ENCODE data around the gene FRAT2.

Gene FRAT2

GRCh38 chr10:97332591-97333350 lies 1.8 kb downstream of the FRAT2 start:
- peak overlapping the region; percentile 70 for H3K4me3 ChIP-seq (ENCODE audit: low read depth, low read length)
- peak; percentile 44 for TF ChIP-seq CTCF (IDR thresholded peaks at IDR 0.05; ENCODE audit: low read depth, low read length)

DNA sequence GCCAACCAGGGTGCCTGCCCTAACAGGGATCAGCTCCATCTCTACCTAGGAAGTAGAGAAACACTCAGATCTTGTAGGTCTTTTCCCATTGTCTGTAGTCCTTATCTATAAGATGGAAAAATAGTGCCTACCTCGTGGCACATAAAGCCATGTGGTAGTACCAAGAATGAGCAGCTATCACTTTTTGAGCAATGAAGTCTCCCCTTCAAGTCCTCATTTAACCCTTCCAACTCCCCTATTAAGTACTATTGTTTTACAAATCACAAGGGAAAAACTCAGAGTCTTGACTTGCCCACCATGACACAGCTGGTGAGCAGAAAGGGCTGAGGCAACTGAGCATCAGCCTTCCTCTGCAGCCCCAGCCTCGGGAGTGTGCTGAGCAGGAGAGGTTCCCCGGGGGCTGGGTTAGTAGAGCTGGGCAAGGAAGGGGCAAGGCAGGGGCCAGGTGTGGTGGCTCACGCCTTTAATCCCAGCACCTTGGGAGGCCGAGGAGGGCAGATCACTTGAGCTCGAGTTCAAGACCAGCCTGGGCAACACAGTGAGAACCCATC lies 3.3 kb downstream of the FRAT2 start:
- TF ChIP-seq CTCF (IDR thresholded peaks at IDR 0.05; ENCODE audit: low read depth, low read length): no peak
- H3K4me3 ChIP-seq (ENCODE audit: low read depth, low read length): no peak overlapping the region

DNA sequence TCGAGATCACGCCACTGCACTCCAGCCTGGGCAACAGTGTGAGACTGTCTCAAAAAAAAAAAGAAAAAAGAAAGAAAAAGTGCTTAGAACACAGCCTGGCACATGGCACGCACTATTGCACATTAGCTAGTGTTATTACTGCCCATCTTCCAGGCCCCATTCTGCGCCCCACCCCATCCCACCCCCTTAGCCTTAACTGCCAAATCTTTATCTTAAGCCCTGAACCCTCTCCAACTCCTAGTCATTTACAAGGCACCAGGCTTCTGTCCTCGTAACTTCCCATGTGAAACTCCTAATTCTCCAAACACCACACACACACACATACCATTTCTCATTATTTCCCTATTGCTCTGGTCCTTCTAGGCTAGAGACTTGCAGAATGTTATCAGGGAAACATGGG lies 4.8 kb downstream of the FRAT2 start:
- TF ChIP-seq CTCF (IDR thresholded peaks at IDR 0.05; ENCODE audit: low read depth, low read length): no peak
- no peak overlapping the region for H3K4me3 ChIP-seq (ENCODE audit: low read depth, low read length)

- H3K4me3 ChIP-seq (ENCODE audit: low read depth, low read length): no peak overlapping the region
- no peak for TF ChIP-seq CTCF (IDR thresholded peaks at IDR 0.05; ENCODE audit: low read depth, low read length)
These were observed 5.7 kb downstream of the FRAT2 start for GRCh38 chr10:97328646-97329453.

- no peak overlapping the region for H3K4me3 ChIP-seq (ENCODE audit: low read depth, low read length)
- no peak for TF ChIP-seq CTCF (IDR thresholded peaks at IDR 0.05; ENCODE audit: low read depth, low read length)
These were observed 6.9 kb downstream of the FRAT2 start for GRCh38 chr10:97327348-97328294.

DNA sequence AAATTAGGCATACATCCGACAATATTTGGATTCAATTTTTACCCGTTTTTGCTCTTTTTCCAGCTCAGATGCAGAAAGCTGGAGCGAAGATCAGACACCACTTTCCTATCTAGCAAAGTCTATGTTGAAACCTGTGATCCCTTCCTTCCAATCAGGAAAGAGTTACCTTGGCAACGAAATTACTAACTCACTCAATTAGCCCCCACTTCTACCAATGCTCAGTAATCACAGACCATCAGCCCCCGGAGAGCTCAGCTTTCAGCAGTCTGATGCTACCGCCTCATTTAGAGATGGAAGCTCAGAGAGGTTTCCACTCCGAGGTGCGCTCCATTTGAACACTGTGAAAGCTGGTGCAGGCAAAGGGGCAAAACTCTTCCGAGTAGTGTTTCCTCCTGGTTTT lies 8.8 kb downstream of the FRAT2 start:
- TF ChIP-seq CTCF (IDR thresholded peaks at IDR 0.05; ENCODE audit: low read depth, low read length): no peak
- no peak overlapping the region for H3K4me3 ChIP-seq (ENCODE audit: low read depth, low read length)
